Right atrium auricular region (tissue), 2 donors: Measurements from ENCODE around the gene ZEB1. TPM values are rescaled to one million over a fixed set of nuclear protein-coding genes. Genes with fewer than 3 reads are reported as not detected.
"Not testable (repeated sequence)": the region's sequence is repeated elsewhere in the genome, so short reads cannot be mapped to it uniquely, and the experiment has no call there.

ENCODE experiments used
- DNase-seq: peaks from one replicate; pipeline ENCODE4 v3.0.0-alpha.2; 2019; ENCODE audit warnings: low spot score
- H3K27ac ChIP-seq, 2 donors: fragments of 200-600 bp; sonication (generic); 1 replicate in 1 of 2; 2 replicates in 1 of 2; pipeline ENCODE4 v1.5.1; 2016 to 2019
- H3K27me3 ChIP-seq, 2 donors: fragments of 200-600 bp; sonication (generic); one replicate each; pipeline versions ENCODE4 v1.5.1 to v1.6.0; 2017 to 2019
- H3K36me3 ChIP-seq: fragments of 200-600 bp; sonication (generic); one replicate; pipeline ENCODE4 v1.5.1; 2016
- H3K4me1 ChIP-seq, 2 donors: fragments of 200-600 bp; sonication (generic); one replicate each; pipeline versions ENCODE4 v1.5.1 to v1.6.0; 2017 to 2019
- H3K4me3 ChIP-seq, 2 donors: fragments of 200-600 bp; sonication (generic); 1 replicate in 1 of 2; 2 replicates in 1 of 2; pipeline ENCODE4 v1.5.1; 2017 to 2019; ENCODE audit warnings: mild to moderate bottlenecking in 1 of 2, moderate library complexity in 1 of 2
- H3K9me3 ChIP-seq, 2 donors: fragments of 200-600 bp; sonication (generic); one replicate each; pipeline ENCODE4 v1.5.1; 2019
- total RNA-seq, 2 donors: library from RNA; depleted of rRNA; stranded (reverse); fragments of >200 nt; gene quantifications; one replicate each; pipeline ENCODE4 v1.1.0, GENCODE V29; 2016
- TF ChIP-seq, protein P1 (sequence below), 2 donors: fragments of 200-600 bp; sonication (generic); IDR thresholded peaks; one replicate each; pipeline ENCODE4 v1.5.1; 2019; ENCODE audit warnings: antibody characterized with exemption in 2 of 2

Gene ZEB1
- total RNA-seq, 2 donors from 2014 or later: 52.9 to 60.8 TPM

DNA sequence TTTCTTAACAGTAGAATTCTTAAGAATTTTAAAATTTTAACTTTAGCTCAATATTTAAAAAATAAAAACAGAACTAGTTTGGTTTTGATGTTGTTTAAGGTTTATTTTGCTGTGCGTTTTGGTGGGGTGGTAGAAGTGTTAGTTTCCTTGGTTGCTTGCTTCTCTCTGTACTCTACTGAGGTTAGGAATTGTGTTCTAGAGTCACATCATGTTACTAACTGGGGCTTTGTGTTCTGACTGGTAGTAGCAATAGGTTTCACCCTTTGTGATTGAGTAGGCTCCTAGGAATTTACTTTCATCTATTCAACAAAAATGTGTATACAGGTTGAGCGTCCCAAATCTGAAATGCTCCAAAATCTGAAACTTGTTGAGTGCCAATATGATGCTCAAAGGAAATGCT is 99.5 kb downstream of the ZEB1 start:
- Histone ChIP-seq H3K9me3 (no peaks in the 10 kb centered on the region), H3K36me3 (no peaks in the 10 kb centered on the region), H3K4me1 (peaks cover 0 to 33% of the 10 kb centered on the region in 2 donors), H3K4me3 (no peak overlapping the region), H3K27me3 (no peaks in the 10 kb centered on the region), H3K27ac (no peak overlapping the region)
- TF ChIP-seq, protein P1, sequence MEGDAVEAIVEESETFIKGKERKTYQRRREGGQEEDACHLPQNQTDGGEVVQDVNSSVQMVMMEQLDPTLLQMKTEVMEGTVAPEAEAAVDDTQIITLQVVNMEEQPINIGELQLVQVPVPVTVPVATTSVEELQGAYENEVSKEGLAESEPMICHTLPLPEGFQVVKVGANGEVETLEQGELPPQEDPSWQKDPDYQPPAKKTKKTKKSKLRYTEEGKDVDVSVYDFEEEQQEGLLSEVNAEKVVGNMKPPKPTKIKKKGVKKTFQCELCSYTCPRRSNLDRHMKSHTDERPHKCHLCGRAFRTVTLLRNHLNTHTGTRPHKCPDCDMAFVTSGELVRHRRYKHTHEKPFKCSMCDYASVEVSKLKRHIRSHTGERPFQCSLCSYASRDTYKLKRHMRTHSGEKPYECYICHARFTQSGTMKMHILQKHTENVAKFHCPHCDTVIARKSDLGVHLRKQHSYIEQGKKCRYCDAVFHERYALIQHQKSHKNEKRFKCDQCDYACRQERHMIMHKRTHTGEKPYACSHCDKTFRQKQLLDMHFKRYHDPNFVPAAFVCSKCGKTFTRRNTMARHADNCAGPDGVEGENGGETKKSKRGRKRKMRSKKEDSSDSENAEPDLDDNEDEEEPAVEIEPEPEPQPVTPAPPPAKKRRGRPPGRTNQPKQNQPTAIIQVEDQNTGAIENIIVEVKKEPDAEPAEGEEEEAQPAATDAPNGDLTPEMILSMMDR (IDR thresholded peaks at IDR 0.05): no peak
- no peak for DNase-seq

DNA sequence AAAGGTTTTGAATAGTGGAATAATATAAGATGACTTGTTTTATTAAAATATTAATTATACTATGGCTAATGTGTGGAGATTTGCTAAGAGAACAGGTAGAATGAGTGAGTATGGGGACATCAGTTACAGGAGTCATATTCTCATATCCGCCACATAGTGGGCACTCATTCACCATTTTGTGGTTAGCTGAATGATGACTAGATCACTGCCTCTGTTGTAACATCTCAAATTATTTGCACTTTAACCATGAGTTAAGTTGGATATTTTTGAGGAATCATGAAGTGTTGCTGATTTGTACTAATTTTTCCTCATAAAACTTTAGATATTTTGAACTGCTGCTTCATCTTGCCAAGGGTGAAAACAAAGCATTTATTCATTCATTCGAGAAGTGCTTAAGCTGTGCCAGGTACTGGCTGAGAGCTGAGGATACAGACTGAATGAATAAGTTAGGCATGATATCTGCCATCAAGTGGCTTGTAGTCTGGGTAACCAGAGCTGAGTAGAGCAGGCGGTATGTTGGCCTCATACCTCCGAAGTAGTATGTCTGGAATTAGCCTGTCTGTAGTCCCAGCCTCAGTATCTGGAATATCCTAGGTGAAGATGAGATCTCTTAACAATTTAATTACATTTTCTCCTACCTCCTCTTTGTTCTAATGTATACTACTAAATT is 100.5 kb downstream of the ZEB1 start:
- DNase-seq: no peak
- H3K4me1 ChIP-seq: peaks cover 0 to 31% of the 10 kb centered on the region in 2 donors

DNA sequence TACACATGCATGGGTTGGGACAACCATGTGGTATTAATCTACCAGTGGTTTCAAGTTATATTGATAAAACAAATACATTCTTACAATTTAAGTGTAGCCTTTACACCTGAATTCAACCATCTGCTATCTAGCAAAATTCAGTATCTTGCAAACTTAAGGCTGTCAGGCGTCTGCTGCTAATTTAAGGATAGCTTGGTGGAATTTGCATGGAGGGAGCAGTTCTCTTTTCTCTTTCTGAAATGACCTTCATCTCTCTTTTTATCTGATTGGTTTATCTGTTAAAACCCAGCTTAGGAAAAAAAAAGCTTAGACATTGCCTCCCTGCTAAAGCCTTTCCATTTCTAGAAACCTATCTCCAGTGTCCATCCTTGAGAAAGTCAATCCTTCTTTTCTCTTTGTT is 102.3 kb downstream of the ZEB1 start:
- peak overlapping the region in 1 of 2 donors; percentile 23 for H3K27ac ChIP-seq
- H3K27me3 ChIP-seq: no peaks in the 10 kb centered on the region
- no peaks in the 10 kb centered on the region for H3K36me3 ChIP-seq
- peaks cover 0 to 49% of the 10 kb centered on the region in 2 donors for H3K4me1 ChIP-seq
- no peaks in the 10 kb centered on the region for H3K9me3 ChIP-seq
- TF ChIP-seq, protein P1 (IDR thresholded peaks at IDR 0.05): no peak
- H3K4me3 ChIP-seq: no peak overlapping the region
- DNase-seq: no peak

More for the DNA sequence above, 100.5 kb downstream of the ZEB1 start:
- H3K27ac ChIP-seq: peak overlapping the region; percentile 34 to 59
- no peaks in the 10 kb centered on the region for H3K9me3 ChIP-seq
- H3K36me3 ChIP-seq: no peaks in the 10 kb centered on the region
- H3K27me3 ChIP-seq: no peaks in the 10 kb centered on the region
- TF ChIP-seq, protein P1 (IDR thresholded peaks at IDR 0.05): no peak
- no peak overlapping the region for H3K4me3 ChIP-seq

DNA sequence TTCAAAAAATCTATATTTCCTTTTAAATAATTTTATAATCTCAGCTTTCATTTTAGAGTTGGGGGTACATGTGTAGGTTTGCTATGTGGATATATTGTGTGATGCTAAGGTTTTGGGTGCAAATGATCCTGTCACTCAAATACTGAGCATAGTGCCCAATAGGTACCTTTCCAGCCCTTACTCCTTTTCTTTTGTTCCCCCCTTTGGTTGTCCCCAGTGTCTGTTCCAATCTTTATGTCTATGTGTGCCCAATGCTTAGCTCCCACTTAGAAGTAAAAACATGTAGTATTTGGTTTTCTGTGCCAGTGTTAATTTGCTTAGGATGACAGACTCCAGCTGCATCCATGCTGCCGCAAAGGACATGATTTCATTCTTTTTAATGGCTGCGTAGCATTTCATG is 103.6 kb downstream of the ZEB1 start:
- peaks cover 0 to 62% of the 10 kb centered on the region in 2 donors for H3K4me1 ChIP-seq
- no peak for DNase-seq
- TF ChIP-seq, protein P1 (IDR thresholded peaks at IDR 0.05): no peak
- H3K27me3 ChIP-seq: no peaks in the 10 kb centered on the region
- no peak overlapping the region for H3K4me3 ChIP-seq
- no peak overlapping the region for H3K27ac ChIP-seq
- H3K36me3 ChIP-seq: no peaks in the 10 kb centered on the region
- no peaks in the 10 kb centered on the region for H3K9me3 ChIP-seq

DNA sequence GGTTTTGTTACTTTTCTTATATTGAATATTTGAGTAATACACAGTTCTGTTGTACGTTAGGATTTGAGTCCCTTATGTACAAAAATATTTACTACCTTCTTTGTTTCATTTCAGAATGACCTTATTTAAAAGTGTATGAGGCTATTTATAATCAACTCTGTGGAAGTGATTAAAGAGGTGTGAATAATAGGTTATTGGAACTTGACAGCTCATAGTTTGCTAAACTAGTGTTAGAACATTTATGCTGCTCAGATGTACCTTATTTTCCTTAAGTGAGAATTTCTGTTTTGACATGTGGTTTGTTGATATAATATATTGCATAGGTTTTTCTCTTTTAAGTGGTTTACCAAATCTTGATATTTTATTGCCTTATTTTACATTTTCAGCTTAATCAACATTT is 105.5 kb downstream of the ZEB1 start:
- no peaks in the 10 kb centered on the region for H3K36me3 ChIP-seq
- TF ChIP-seq, protein P1 (IDR thresholded peaks at IDR 0.05): no peak
- no peaks in the 10 kb centered on the region for H3K27me3 ChIP-seq
- no peak for DNase-seq
- H3K4me1 ChIP-seq: peaks cover 0 to 58% of the 10 kb centered on the region in 2 donors
- H3K27ac ChIP-seq: peak overlapping the region; percentile 28 to 60
- H3K4me3 ChIP-seq: no peak overlapping the region
- no peaks in the 10 kb centered on the region for H3K9me3 ChIP-seq

DNA sequence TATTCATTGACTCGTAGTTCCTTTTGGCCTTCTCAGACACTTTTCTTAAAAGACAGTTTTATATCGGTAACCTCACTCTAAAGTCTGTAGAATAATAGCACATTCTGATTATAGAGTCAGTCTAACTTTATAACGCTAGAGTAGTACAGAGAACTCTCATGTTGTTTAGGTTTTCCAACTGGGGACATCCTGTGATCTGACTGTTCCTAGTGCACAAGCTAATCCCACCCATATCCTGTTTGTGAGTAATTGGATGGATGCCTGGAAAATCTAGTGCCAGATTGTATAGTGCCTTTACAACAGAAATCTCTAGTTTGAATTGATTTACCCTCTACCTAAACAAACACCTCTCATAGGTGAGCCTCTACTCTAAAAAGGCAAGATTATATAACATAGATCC is 107.4 kb downstream of the ZEB1 start:
- Histone ChIP-seq H3K4me3 (no peak overlapping the region), H3K9me3 (no peaks in the 10 kb centered on the region), H3K27me3 (no peaks in the 10 kb centered on the region), H3K36me3 (no peaks in the 10 kb centered on the region), H3K4me1 (peaks cover 0 to 39% of the 10 kb centered on the region in 2 donors), H3K27ac (peak overlapping the region; percentile 60 to 63)
- TF ChIP-seq, protein P1 (IDR thresholded peaks at IDR 0.05): no peak
- no peak for DNase-seq

DNA sequence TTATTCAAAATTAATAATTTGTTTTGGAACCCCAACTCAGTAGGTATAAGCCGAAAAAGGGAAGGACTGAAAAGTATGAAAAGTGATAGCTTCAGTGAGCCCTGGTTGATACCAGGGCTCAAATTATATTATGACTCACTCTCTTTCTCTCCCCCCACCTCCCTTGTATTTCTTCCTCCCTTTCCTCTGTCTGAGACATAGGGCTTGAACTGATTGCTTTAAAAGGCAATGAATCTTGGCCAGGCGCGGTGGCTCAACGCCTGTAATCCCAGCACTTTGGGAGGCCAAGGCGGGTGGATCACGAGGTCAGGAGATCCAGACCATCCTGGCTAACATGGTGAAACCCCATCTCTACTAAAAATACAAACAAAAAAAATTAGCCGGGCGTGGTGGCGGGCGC is 108.3 kb downstream of the ZEB1 start:
- not testable (repeated sequence) for H3K36me3 ChIP-seq, H3K4me3 ChIP-seq, H3K27me3 ChIP-seq, DNase-seq, H3K9me3 ChIP-seq
- peaks cover 0 to 35% of the 10 kb centered on the region in 2 donors for H3K4me1 ChIP-seq
- peak overlapping the region; percentile 60 to 63 for H3K27ac ChIP-seq

DNA sequence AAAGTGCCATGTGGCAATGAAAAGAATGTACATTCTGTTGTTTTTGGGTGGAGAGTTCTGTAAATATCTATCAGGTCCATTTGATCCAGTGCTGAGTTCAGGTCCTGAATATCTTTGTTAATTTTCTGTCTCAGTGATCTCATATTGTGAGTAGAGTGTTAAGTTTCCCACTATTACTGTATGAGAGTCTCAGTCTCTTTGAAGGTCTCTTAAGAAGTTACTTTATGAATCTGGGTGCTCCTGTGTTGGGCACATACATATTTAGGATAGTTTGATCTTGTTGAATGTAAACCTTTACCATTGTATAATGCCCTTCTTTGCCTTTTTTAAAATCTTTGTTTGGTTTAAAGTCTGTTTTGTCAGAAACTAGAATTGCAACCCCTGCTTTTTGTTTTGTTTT is 109.5 kb downstream of the ZEB1 start:
- H3K4me1 ChIP-seq: peaks cover 0 to 35% of the 10 kb centered on the region in 2 donors
- H3K4me3 ChIP-seq, H3K27me3 ChIP-seq, DNase-seq, H3K27ac ChIP-seq, H3K9me3 ChIP-seq, H3K36me3 ChIP-seq: not testable (repeated sequence)
